ENCODE results near the gene ARHGAP4.
A peak's percentile ranks its signal among the peaks of the same experiment; 100 is the strongest.

The ARHGAP4 gene

GRCh38 chrX:153862369-153863250 lies 63.5 kb downstream of the ARHGAP4 start:
- peaks cover 21% of the 10 kb centered on the region for H3K27me3 ChIP-seq (ENCODE audit: insufficient read depth, low read depth, severe bottlenecking)

GRCh38 chrX:153861733-153862310 lies 64.2 kb downstream of the ARHGAP4 start:
- H3K4me3 ChIP-seq (ENCODE audit: low read depth, low read length), result no peak overlapping the region
- H3K27me3 ChIP-seq (ENCODE audit: insufficient read depth, low read depth, severe bottlenecking), result peaks cover 16% of the 10 kb centered on the region
- peaks cover 4% of the 10 kb centered on the region for H3K9me3 ChIP-seq (ENCODE audit: severe bottlenecking)
- H3K27ac ChIP-seq, result peak overlapping the region; percentile 59
- no peak for TF ChIP-seq CTCF (IDR thresholded peaks at IDR 0.05; ENCODE audit: low read depth, low read length)
- peaks cover 44% of the 10 kb centered on the region for H3K36me3 ChIP-seq
- DNase-seq, result peak; percentile 74

More at GRCh38 chrX:153862369-153863250, 63.5 kb downstream of the ARHGAP4 start:
- H3K36me3 ChIP-seq, result peaks cover 52% of the 10 kb centered on the region
- DNase-seq, result peak; percentile 68
- H3K9me3 ChIP-seq (ENCODE audit: severe bottlenecking), result peaks cover 4% of the 10 kb centered on the region
- no peak overlapping the region for H3K4me3 ChIP-seq (ENCODE audit: low read depth, low read length)
- peak overlapping the region; percentile 59 for H3K27ac ChIP-seq
- TF ChIP-seq CTCF (IDR thresholded peaks at IDR 0.05; ENCODE audit: low read depth, low read length), result no peak

- no peak for DNase-seq
- Histone ChIP-seq H3K27me3 (ENCODE audit: insufficient read depth, low read depth, severe bottlenecking) (peaks cover 18% of the 10 kb centered on the region), H3K27ac (no peak overlapping the region; the same call in 1 of the 2 replicates), H3K4me3 (ENCODE audit: low read depth, low read length) (no peak overlapping the region), H3K9me3 (ENCODE audit: severe bottlenecking) (peaks cover 4% of the 10 kb centered on the region), H3K36me3 (peaks cover 39% of the 10 kb centered on the region)
- TF ChIP-seq CTCF (IDR thresholded peaks at IDR 0.05; ENCODE audit: low read depth, low read length), result no peak
Measured at GRCh38 chrX:153861151-153861550, 64.9 kb downstream of the ARHGAP4 start.
